Lung (tissue), 12 donors: ENCODE results near the gene ADAM12. TPM values are rescaled to one million over a fixed set of nuclear protein-coding genes. Genes with fewer than 3 reads are reported as not detected.

Experiments
- ATAC-seq: fragments of 200-7000 bp; cut with Tn5 transposase; one replicate; pipeline ENCODE4 v1.9.1; 2020; ENCODE audit warnings: moderate number of reproducible peaks; ENCODE audit not compliant: insufficient read depth, low FRiP score
- DNase-seq, 3 donors: peaks; one replicate each; pipeline ENCODE4 v3.0.0-alpha.2; 2013 to 2017
- H3K27ac ChIP-seq, 2 donors: one replicate each; pipeline ENCODE4 v1.5.1; 2013; ENCODE audit warnings: mild to moderate bottlenecking in 2 of 2, moderate library complexity in 2 of 2, control low read depth in 1 of 2, inconsistent platforms in 1 of 2, low read depth in 1 of 2, low read length in 1 of 2
- H3K27me3 ChIP-seq, 3 donors: one replicate each; pipeline ENCODE4 v1.5.1; 2013; ENCODE audit warnings: low read length in 2 of 3; ENCODE audit not compliant: control insufficient read depth in 3 of 3, insufficient read depth in 3 of 3
- H3K36me3 ChIP-seq, 4 donors: one replicate each; pipeline ENCODE4 v1.5.1; 2013; ENCODE audit warnings: low read length in 4 of 4, mild to moderate bottlenecking in 1 of 4, moderate library complexity in 1 of 4; ENCODE audit not compliant: control insufficient read depth in 4 of 4, insufficient read depth in 4 of 4
- H3K4me1 ChIP-seq, 5 donors: one replicate each; pipeline ENCODE4 v1.5.1; 2013; ENCODE audit warnings: low read length in 5 of 5, mild to moderate bottlenecking in 2 of 5, moderate library complexity in 1 of 5; ENCODE audit not compliant: control insufficient read depth in 5 of 5, insufficient read depth in 5 of 5
- H3K4me3 ChIP-seq: one replicate; pipeline ENCODE4 v1.5.1; 2013; ENCODE audit warnings: mild to moderate bottlenecking, control low read depth, moderate library complexity
- H3K9ac ChIP-seq, 2 donors: one replicate each; pipeline ENCODE4 v1.5.1; 2013; ENCODE audit warnings: low read length in 2 of 2, control low read depth in 1 of 2; ENCODE audit not compliant: insufficient read depth in 1 of 2
- H3K9me3 ChIP-seq, 4 donors: one replicate each; pipeline ENCODE4 v1.5.1; 2013; ENCODE audit warnings: low read length in 3 of 4, mild to moderate bottlenecking in 1 of 4, moderate library complexity in 1 of 4; ENCODE audit not compliant: control insufficient read depth in 4 of 4, insufficient read depth in 3 of 4
- WGBS, 2 donors: extraction: QIAGEN DNeasy Blood & Tissue Kit; methylation state at CpG; one replicate each; pipeline ENCODE4 v1.1.7; 2013; 5-methylcytosine and 5-hydroxymethylcytosine counted together
- polyA plus RNA-seq, 2 donors: library from polyadenylated mRNA; stranded (reverse); fragments of 200-250 nt; gene quantifications; one replicate each; pipeline ENCODE4 v1.2.1, GENCODE V29; 2013
- total RNA-seq, 2 donors: library from RNA; depleted of rRNA in 1 of 2; stranded (reverse); fragments of >200 nt in 1 of 2; gene quantifications; one replicate each; pipeline ENCODE4 v1.2.1, GENCODE V29; 2014 to 2021
- TF ChIP-seq, protein P1 (sequence below): IDR thresholded peaks from 2 replicates; pipeline ENCODE4 v1.5.1; 2012; ENCODE audit warnings: mild to moderate bottlenecking; ENCODE audit errors: control extremely low read depth, extremely low read depth
- donor health status: control.
- donor health status: control.
- donor health status: Bipolar disorder and iron deficiency.
- donor health status: healthy.
- donor health status: DM: yes; HTN: yes; CAD: no.

The ADAM12 gene
- total and polyA plus RNA-seq, 4 donors = 0.16 to 5.8 (median 0.85) TPM

DNA sequence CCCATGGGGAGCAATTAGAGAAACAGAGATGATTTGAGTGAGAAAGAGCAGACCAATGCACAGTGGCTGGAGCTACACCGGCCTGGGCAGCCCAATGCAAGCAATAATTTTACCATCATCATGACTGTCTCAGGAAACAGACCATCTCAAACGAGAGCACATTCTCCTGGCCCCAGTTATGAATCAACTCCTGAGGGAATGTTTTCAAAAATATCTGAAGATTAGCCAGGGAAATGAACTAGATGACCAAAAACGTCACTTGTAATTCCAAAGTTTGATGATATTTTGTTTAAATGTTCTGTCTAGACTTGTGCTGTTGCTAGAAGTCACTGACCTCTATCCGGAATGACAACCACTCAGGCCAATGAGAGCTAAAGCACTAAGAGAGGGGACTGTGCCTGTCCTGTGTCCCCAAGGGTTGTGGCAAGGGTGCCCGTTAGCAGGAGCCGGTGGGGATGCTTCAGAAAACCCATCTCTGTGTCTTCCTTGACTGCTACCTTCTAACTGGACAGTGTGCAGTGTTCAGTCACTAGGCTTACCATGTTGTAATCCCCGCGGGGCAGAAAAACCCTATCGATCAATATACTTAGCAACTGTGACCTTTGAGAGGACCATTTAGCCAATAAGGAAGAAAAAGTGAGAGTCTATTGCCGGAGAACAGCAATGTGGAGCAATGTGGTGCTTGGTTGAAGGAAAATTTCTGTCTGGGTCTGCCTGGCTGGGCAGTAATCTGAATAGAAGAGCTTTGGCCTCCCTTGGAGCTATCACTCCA lies 202.4 kb downstream of the ADAM12 start:
- no peaks in the 10 kb centered on the region for H3K27me3 ChIP-seq
- no peak for DNase-seq
- TF ChIP-seq, protein P1, sequence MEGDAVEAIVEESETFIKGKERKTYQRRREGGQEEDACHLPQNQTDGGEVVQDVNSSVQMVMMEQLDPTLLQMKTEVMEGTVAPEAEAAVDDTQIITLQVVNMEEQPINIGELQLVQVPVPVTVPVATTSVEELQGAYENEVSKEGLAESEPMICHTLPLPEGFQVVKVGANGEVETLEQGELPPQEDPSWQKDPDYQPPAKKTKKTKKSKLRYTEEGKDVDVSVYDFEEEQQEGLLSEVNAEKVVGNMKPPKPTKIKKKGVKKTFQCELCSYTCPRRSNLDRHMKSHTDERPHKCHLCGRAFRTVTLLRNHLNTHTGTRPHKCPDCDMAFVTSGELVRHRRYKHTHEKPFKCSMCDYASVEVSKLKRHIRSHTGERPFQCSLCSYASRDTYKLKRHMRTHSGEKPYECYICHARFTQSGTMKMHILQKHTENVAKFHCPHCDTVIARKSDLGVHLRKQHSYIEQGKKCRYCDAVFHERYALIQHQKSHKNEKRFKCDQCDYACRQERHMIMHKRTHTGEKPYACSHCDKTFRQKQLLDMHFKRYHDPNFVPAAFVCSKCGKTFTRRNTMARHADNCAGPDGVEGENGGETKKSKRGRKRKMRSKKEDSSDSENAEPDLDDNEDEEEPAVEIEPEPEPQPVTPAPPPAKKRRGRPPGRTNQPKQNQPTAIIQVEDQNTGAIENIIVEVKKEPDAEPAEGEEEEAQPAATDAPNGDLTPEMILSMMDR = no peak
- no peak for ATAC-seq
- no peak overlapping the region for H3K27ac ChIP-seq
- H3K9me3 ChIP-seq = peaks cover 0 to 1% (median 0%) of the 10 kb centered on the region in 4 donors
- no peaks in the 10 kb centered on the region for H3K36me3 ChIP-seq
- 89 to 90% methylated on average over 10 of the region's 10 CpGs for WGBS, 2 donors
- peaks cover 0 to 9% (median 0%) of the 10 kb centered on the region in 5 donors for H3K4me1 ChIP-seq
- no peak overlapping the region for H3K4me3 ChIP-seq
- no peak overlapping the region for H3K9ac ChIP-seq

DNA sequence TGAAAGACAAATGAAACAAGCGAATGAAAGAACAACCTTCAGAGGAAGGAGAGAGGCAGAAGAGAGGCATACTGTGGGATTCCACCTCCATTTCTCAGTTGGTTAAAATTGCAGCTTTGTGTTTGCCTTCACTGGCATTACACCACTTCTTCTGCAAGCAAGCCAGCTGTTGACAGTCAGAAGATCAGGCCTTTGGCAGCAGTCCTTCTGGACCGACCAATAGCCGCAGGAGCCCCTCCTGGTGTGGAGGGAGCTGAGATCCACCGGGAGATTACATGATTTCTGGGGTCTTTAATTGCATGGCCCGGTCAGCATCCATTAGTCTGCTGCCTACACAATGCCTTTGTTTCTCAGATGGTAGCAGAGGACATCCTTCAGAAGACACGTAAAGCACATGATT lies 206.7 kb downstream of the ADAM12 start:
- Histone ChIP-seq H3K4me3 (no peak overlapping the region), H3K27ac (no peak overlapping the region), H3K9me3 (peaks cover 0 to 1% (median 0%) of the 10 kb centered on the region in 4 donors), H3K36me3 (no peaks in the 10 kb centered on the region), H3K9ac (no peak overlapping the region), H3K27me3 (no peaks in the 10 kb centered on the region), H3K4me1 (peaks cover 0 to 14% (median 0%) of the 10 kb centered on the region in 5 donors)
- 73 to 84% methylated on average over 6 of the region's 6 CpGs for WGBS, 2 donors
- peak; percentile 53 to 83 (median 62) for DNase-seq
- TF ChIP-seq, protein P1 = no peak
- no peak for ATAC-seq

DNA sequence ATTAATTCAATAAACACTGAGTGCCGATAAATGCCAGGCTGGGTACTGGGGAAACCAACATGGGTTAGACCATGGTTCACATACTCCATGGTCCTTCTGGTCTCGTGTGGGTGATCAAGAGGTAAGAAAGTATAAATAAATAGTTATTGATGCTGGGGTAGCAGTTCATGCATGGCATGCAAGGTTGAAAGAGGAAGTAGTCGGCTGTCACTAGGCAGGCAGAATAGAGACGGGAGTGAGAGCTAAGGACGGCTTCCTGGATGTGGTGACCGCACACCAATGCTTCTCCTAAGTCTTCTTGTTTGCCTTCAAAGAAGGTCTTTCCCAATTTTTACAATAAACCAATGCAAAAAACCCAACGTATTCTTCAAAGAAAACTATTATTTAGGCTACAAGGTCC lies 208.6 kb downstream of the ADAM12 start:
- Histone ChIP-seq H3K4me3 (no peak overlapping the region), H3K4me1 (peaks cover 0 to 14% (median 0%) of the 10 kb centered on the region in 5 donors), H3K9me3 (peaks cover 0 to 1% (median 0%) of the 10 kb centered on the region in 4 donors), H3K27ac (no peak overlapping the region), H3K9ac (no peak overlapping the region), H3K36me3 (no peaks in the 10 kb centered on the region), H3K27me3 (no peaks in the 10 kb centered on the region)
- WGBS, 2 donors = 70 to 71% methylated on average over 7 of the region's 7 CpGs
- TF ChIP-seq, protein P1 = no peak
- ATAC-seq (no peak), DNase-seq (no peak)
